Thymus (tissue), 11 donors: Measurements from ENCODE around the gene TGFBR2. TPM values are rescaled to one million over a fixed set of nuclear protein-coding genes. Genes with fewer than 3 reads are reported as not detected.
"Not testable (repeated sequence)": the region's sequence is repeated elsewhere in the genome, so short reads cannot be mapped to it uniquely, and the experiment has no call there.

ENCODE experiments used
- DNase-seq, 9 donors: peaks; one replicate each; pipeline ENCODE4 v3.0.0-alpha.2; 2013; ENCODE audit warnings: low spot score in 9 of 9, low read depth in 6 of 9, missing footprints in 1 of 9
- H3K27ac ChIP-seq, 2 donors: one replicate each; pipeline ENCODE4 v1.5.1; 2013; ENCODE audit warnings: control low read depth in 1 of 2, low read depth in 1 of 2, low read length in 1 of 2, mild to moderate bottlenecking in 1 of 2, moderate library complexity in 1 of 2
- H3K27me3 ChIP-seq, 2 donors: one replicate each; pipeline ENCODE4 v1.5.1; 2013; ENCODE audit warnings: low read length in 1 of 2; ENCODE audit not compliant: control insufficient read depth in 2 of 2, insufficient read depth in 1 of 2
- H3K36me3 ChIP-seq, 2 donors: one replicate each; pipeline ENCODE4 v1.5.1; 2013; ENCODE audit warnings: low read length in 1 of 2, mild to moderate bottlenecking in 1 of 2, moderate library complexity in 1 of 2; ENCODE audit not compliant: control insufficient read depth in 2 of 2, insufficient read depth in 2 of 2
- H3K4me1 ChIP-seq, 2 donors: one replicate each; pipeline ENCODE4 v1.5.1; 2013; ENCODE audit warnings: low read length in 2 of 2; ENCODE audit not compliant: control insufficient read depth in 2 of 2, insufficient read depth in 2 of 2
- H3K4me3 ChIP-seq, 2 donors: one replicate each; pipeline ENCODE4 v1.5.1; 2013; ENCODE audit warnings: low read length in 2 of 2, control low read depth in 1 of 2, mild to moderate bottlenecking in 1 of 2
- H3K9me3 ChIP-seq, 2 donors: one replicate each; pipeline ENCODE4 v1.5.1; 2013; ENCODE audit warnings: low read length in 1 of 2, mild to moderate bottlenecking in 1 of 2; ENCODE audit not compliant: control insufficient read depth in 2 of 2, insufficient read depth in 1 of 2
- WGBS: extraction: QIAGEN DNeasy Blood & Tissue Kit; methylation state at CpG from one replicate; pipeline ENCODE4 v1.1.7; 2013; 5-methylcytosine and 5-hydroxymethylcytosine counted together
- polyA plus RNA-seq: library from polyadenylated mRNA; stranded (reverse); fragments of 200-250 nt; gene quantifications from one replicate; pipeline ENCODE4 v1.2.3, GENCODE V29; 2013
- total RNA-seq: library from RNA; stranded (reverse); fragments of 120-200 nt; gene quantifications from one replicate; pipeline ENCODE4 v1.2.4, GENCODE V29; 2013
- donor health status: healthy.

The TGFBR2 gene
- total and polyA plus RNA-seq, 2 donors: 41.0 to 51.3 TPM

DNA sequence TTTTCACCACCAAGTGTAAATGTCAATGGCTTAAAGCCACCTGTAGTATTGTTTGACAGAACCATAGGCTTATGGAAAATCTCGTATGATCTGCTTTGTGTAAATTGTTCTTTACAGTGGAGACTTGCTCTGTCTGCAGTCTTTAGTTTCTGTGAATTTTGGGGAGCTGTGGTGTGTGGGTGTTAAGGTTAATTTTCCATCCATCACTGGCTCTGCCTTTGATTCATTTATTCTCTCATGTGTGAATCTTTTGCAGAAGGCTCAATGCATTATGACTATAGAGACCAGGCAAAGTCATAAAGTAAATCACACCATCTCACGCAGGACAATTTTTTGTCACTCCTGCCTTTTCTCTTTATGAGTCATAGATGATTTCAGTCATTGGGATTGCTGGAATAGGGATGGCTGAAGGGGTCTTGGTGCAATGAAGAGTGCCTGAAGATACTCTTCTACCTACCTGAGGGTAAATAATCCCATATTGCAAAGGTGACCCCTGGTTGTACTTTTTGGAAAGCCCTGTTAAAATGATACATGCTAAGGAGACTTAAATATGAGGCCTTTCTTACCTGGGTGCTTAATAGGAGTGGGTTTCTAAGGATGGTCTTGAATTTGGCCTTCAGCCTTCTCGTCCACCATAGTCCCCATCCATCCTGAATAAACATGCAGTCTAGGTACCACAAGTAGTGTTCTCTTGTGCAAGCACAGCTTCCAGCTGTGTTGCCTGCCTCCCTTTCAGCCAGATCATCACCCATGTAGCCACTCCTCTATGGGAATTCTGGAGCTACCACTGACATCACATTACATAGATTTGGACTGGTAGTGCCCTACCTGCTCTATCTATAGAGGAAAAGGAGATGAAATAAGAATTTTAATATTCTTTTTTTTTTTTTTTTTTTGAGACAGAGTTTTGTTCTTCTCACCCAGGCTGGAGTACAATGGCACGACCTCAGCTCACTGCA, 14.3 kb downstream of the TGFBR2 start:
- WGBS: 76% methylated on average over 4 of the region's 4 CpGs
- H3K4me1 ChIP-seq: peaks cover 23 to 25% of the 10 kb centered on the region in 2 donors

DNA sequence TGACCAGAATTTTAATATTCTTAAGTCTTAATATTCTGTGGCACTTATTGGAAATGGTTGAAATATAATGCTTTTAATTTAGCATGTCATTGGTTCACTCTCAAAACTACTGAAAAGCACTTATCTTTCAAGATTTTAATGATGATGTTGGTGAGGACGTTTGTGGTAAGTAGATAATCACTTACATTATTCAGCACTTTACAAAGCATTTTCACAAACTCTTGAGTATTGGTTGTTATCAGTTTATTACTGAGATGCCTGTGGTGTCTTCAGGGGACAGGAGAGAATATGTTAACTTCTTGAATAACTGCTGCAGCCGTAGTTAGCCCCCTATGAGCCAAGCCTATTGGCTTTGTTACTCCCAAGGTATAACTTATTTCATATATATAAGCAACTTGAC, 15.2 kb downstream of the TGFBR2 start:
- WGBS: 78% methylated on average over 2 of the region's 2 CpGs
- H3K4me1 ChIP-seq: peaks cover 23% of the 10 kb centered on the region in 2 donors
- H3K36me3 ChIP-seq: peaks cover 0 to 22% of the 10 kb centered on the region in 2 donors
- no peak overlapping the region for H3K27ac ChIP-seq
- no peak overlapping the region for H3K4me3 ChIP-seq
- H3K9me3 ChIP-seq: peaks cover 0 to 4% of the 10 kb centered on the region in 2 donors
- H3K27me3 ChIP-seq: no peaks in the 10 kb centered on the region
- no peak for DNase-seq

More for the DNA sequence above, 14.3 kb downstream of the TGFBR2 start:
- Histone ChIP-seq H3K27ac (peak overlapping the region; percentile 62 to 65), H3K9me3 (peaks cover 0 to 4% of the 10 kb centered on the region in 2 donors), H3K4me3 (no peak overlapping the region), H3K27me3 (no peaks in the 10 kb centered on the region), H3K36me3 (peaks cover 0 to 17% of the 10 kb centered on the region in 2 donors)
- peak in 1 of 9 donors; percentile 47 for DNase-seq

DNA sequence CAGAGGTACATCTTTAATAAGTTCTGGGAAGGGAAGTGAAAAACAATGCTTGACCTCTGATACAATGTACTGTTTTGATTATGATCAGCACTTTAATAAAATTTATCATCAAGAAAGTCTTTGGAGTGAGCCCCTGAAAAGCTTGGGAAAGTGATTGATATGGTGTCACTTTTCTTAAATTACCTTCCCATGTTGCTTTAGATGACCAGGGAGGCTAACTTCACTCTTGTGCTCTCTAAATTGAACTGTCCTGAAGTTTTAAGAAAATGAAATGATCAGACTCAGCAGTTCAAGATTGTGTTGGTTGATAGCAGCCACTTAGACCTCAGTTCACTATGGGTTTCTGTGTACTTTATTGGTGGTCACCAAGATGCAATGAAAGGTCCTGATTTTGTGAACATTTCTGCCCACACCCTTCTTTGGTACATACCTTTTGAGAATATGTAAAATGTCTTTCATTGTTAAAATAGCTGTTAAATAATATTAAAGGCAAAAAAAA, 15.7 kb downstream of the TGFBR2 start:
- H3K9me3 ChIP-seq: peaks cover 0 to 4% of the 10 kb centered on the region in 2 donors
- H3K36me3 ChIP-seq: peaks cover 0 to 25% of the 10 kb centered on the region in 2 donors
- H3K27me3 ChIP-seq: no peaks in the 10 kb centered on the region
- H3K27ac ChIP-seq: peak overlapping the region in 1 of 2 donors; percentile 13
- no peak for DNase-seq
- H3K4me1 ChIP-seq: peaks cover 23 to 24% of the 10 kb centered on the region in 2 donors
- no peak overlapping the region for H3K4me3 ChIP-seq

DNA sequence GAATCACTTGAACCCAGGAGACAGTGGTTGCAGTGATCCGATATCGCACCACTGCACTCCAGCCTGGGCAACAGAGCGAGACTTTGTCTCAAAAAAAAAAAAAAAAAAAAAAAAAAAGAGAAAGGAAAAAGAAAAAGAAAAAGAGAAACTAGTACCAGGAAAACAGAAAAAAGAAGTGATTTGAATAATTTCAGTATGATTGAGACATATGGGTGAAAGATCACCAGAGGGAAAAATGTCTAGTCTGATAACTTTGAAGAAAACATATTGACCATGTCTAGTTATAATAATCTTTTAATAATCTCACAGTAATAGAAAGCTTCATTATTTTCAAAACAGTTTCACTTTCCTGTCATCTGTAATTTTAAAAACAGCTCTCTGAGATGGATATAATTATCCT, 16.4 kb downstream of the TGFBR2 start:
- WGBS: 63% methylated on average over 3 of the region's 3 CpGs
- Histone ChIP-seq H3K4me1 (peaks cover 19 to 24% of the 10 kb centered on the region in 2 donors), H3K27ac (no peak overlapping the region), H3K27me3 (no peaks in the 10 kb centered on the region), H3K4me3 (no peak overlapping the region), H3K9me3 (peaks cover 0 to 4% of the 10 kb centered on the region in 2 donors), H3K36me3 (peaks cover 0 to 23% of the 10 kb centered on the region in 2 donors)
- DNase-seq: no peak

DNA sequence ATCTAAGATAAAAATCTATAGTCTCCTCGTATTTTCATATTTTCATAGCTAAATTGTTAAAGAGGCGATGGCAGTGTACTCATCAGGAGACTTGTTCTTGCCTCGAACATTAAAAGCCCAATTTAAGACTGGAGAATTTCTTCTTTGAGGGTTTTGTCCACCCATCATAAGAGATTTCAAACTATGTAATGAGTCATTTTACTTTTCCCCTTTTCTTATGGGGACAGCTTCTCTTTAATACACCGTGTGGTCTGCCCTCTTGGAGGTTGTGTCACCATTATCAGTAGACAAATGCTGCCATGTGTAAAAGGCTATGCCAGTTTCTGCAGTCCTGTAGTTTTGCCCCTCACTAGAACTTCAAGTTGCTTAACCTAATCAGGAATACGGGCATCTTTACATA, 16.9 kb downstream of the TGFBR2 start:
- Histone ChIP-seq H3K4me1 (peaks cover 19 to 20% of the 10 kb centered on the region in 2 donors), H3K9me3 (peaks cover 0 to 4% of the 10 kb centered on the region in 2 donors), H3K27me3 (no peaks in the 10 kb centered on the region), H3K27ac (no peak overlapping the region), H3K36me3 (peaks cover 0 to 23% of the 10 kb centered on the region in 2 donors), H3K4me3 (no peak overlapping the region)
- 94% methylated on average over 5 of the region's 5 CpGs for WGBS
- no peak for DNase-seq

DNA sequence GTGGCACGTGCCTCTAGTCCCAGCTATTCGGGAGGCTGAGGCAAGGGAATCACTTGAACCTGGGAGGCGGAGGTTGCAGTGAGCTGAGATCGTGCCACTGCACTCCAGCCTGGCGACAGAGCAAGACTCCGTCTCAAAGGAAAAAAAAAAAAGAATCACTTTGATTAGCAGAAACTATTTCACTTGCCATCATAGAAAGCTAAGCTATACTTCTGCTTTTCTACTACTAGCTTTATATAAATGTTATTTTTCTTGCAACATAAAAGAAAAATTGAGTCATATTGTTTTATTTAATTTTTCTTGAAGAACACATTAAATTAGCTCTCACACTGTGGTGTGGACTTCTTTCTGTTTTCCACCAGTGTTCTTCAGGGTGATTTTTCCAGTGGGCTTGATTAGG, 18.1 kb downstream of the TGFBR2 start:
- peaks cover 25 to 28% of the 10 kb centered on the region in 2 donors for H3K4me1 ChIP-seq
- not testable (repeated sequence) for H3K27me3 ChIP-seq, H3K9me3 ChIP-seq, H3K27ac ChIP-seq, H3K4me3 ChIP-seq, DNase-seq
- 83% methylated on average over 6 of the region's 6 CpGs for WGBS
- H3K36me3 ChIP-seq: peaks cover 0 to 24% of the 10 kb centered on the region in 2 donors

DNA sequence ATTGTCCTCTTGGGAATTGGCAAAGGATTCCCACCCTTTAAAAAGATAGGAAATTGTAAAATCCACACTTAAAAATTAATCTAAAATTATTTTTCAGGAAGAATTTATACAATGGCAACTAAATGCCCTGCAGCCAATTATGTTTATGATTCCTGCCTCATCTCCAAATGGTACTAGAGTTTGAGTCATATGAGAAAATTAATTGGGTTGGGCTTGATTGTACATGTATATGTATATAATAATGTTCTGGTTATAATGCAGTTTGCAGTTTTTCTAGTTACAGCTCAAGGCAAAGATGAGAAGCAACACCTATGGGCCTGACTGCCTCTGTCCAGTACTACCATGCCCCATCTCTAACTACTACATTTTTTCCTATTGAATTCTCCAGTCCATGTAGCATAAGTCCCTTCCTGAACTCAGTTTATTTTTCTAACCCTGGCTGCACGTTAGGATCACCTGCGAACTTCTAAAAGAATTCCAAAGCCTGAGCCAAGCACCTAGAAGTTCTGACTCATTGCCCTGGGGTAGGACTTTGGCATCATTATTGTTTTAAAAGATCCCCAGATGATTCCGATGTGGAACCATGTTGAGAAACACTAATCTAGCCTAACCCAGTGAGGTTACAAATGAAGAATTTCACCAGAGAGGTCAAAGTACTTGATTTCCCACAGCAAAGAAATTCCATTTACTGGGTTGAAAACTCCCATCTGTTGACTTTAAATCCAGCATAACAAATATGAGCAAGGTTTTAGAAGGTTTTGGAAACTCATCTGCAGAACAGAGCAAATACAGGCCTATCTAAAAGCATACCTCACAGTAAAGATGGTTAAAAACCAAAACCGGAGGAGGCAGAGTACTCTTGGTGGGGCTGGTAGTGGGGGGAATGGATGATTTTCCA, 19.4 kb downstream of the TGFBR2 start:
- WGBS: 97% methylated on average over 4 of the region's 4 CpGs
- no peak for DNase-seq
- no peaks in the 10 kb centered on the region for H3K27me3 ChIP-seq
- H3K27ac ChIP-seq: no peak overlapping the region
- H3K4me3 ChIP-seq: no peak overlapping the region
- peaks cover 0 to 27% of the 10 kb centered on the region in 2 donors for H3K36me3 ChIP-seq
- no peaks in the 10 kb centered on the region for H3K9me3 ChIP-seq
- H3K4me1 ChIP-seq: peaks cover 23 to 32% of the 10 kb centered on the region in 2 donors

DNA sequence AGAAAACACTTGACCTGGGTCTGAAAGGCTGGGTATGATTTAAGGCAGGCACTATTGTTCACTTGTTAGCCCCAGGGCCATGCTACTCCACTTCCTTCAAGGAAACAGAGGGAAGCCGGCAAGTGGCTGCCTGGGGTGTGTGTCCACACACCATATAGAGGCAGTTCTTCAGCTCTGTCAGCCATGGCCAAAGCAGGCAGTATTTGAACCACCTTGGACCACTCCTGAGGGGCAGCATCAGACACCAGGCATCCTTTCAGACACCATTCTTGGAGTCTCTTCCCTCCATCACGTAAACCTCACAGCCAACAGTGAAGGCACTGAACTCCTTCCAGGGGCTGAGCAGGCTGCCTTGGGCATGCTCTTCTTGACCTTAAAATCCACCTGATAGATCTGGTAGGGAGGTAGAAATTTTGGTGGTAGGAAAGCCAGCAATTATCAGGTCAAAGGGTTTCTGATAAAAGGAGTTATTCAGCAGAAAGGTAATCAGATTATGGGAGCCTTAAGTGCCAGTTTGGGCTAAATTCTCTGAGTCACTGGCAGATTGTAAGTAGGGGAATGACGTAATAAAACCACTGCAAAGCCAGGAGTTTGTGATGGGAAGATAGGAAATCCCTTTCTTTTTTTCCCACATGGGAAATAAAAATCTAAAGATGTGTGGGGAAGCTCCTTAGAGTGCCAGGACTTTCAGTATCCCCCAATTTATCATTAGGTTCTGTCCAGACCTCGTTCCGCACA, 20.2 kb downstream of the TGFBR2 start:
- no peaks in the 10 kb centered on the region for H3K27me3 ChIP-seq
- no peak for DNase-seq
- peaks cover 0 to 25% of the 10 kb centered on the region in 2 donors for H3K36me3 ChIP-seq
- H3K4me3 ChIP-seq: no peak overlapping the region
- WGBS: 99% methylated on average over 5 of the region's 5 CpGs
- peak overlapping the region in 1 of 2 donors; percentile 53 for H3K27ac ChIP-seq
- H3K9me3 ChIP-seq: no peaks in the 10 kb centered on the region
- peaks cover 27 to 37% of the 10 kb centered on the region in 2 donors for H3K4me1 ChIP-seq
